K562 (cell line): Measurements from ENCODE around the gene TBC1D5. TPM values are rescaled to one million over a fixed set of nuclear protein-coding genes. Genes with fewer than 3 reads are reported as not detected.

ENCODE experiments used
- ATAC-seq: fragments of 200-7000 bp; cut with Tn5 transposase; 3 replicates; pipeline ENCODE4 v1.9.1; 2020; ENCODE audit warnings: moderate library complexity
- BruUV-seq: library from RNA; stranded (reverse); fragments of 400-500 nt; replicated peaks from 2 replicates; lab custom pipeline; 2021; lab: Mats Ljungman, UMichigan
- CTCF ChIA-PET: fragments of 300-600 bp; formaldehyde crosslinking; extraction: SDS; loops from one replicate; lab custom pipeline; 2021; ENCODE audit warnings: low intra/inter-chr PET ratio; lab: Yijun Ruan, JAX
- POLR2A ChIA-PET: fragments of 300-600, 350-650 bp; sonication (Branson Sonifier 250); formaldehyde crosslinking; extraction: SDS; loops from one replicate; lab custom pipeline; 2021; ENCODE audit warnings: antibody characterized with exemption, inconsistent platforms; lab: Yijun Ruan, JAX
- DNase-seq, 4 experiments: peaks; one replicate each; pipeline versions ENCODE4 v3.0.0 to v3.0.0-alpha.2; 2011 to 2018; ENCODE audit warnings: low spot score in 3 of 4, mixed read lengths in 3 of 4; ENCODE audit errors: extremely low read depth in 1 of 4
- FAIRE-seq: peaks from 2 replicates; lab custom pipeline; 2011; peaks lifted over from hg19 to GRCh38; lab: Jason Lieb, UNC
- H2AFZ ChIP-seq: 2 replicates; pipeline ENCODE4 v1.6.0; 2011; ENCODE audit warnings: low read depth, low read length, control low read depth, inconsistent platforms
- H3K27ac ChIP-seq: fragments of 200-600 bp; 3 replicates; pipeline ENCODE4 v1.8.0; 2011; ENCODE audit warnings: low read depth, mild to moderate bottlenecking, control low read depth, inconsistent platforms, low read length, moderate library complexity, mixed read lengths; ENCODE audit errors: extremely low read depth
- H3K27me3 ChIP-seq, 2 experiments: fragments of 300-600 bp in 1 of 2; 2 replicates in 1 of 2; 3 replicates in 1 of 2; pipeline versions ENCODE4 v1.6.0 to v1.8.0; 2011; ENCODE audit warnings: inconsistent platforms in 2 of 2, low read length in 2 of 2, mild to moderate bottlenecking in 1 of 2, mixed read lengths in 1 of 2, moderate library complexity in 1 of 2; ENCODE audit not compliant: control insufficient read depth in 2 of 2, insufficient read depth in 2 of 2
- H3K36me3 ChIP-seq: fragments of 300-600 bp; 3 replicates; pipeline ENCODE4 v1.8.0; 2011; ENCODE audit warnings: mild to moderate bottlenecking, low read length, inconsistent platforms; ENCODE audit not compliant: control insufficient read depth, insufficient read depth
- H3K4me1 ChIP-seq, 2 experiments: fragments of 200-600 bp in 1 of 2; replicated peaks in 1 of 2; 2 replicates in 1 of 2; 3 replicates in 1 of 2; pipeline versions ENCODE4 v1.5.1 to v1.8.0; 2011; ENCODE audit warnings: inconsistent platforms in 2 of 2, low read length in 2 of 2, mild to moderate bottlenecking in 1 of 2, mixed read lengths in 1 of 2, moderate library complexity in 1 of 2; ENCODE audit not compliant: control insufficient read depth in 2 of 2, insufficient read depth in 2 of 2
- H3K4me2 ChIP-seq: 2 replicates; pipeline ENCODE4 v1.6.1; 2011; ENCODE audit warnings: low read length, control low read depth, inconsistent platforms, mixed read lengths; ENCODE audit not compliant: insufficient read depth
- H3K4me3 ChIP-seq: fragments of 200-600 bp; sonication (generic), shearing (Covaris generic); 2 replicates; pipeline ENCODE4 v1.5.1; 2016; ENCODE audit warnings: control low read depth, inconsistent platforms
- H3K79me2 ChIP-seq: fragments of 200-600 bp; 3 replicates; pipeline ENCODE4 v1.8.0; 2011; ENCODE audit warnings: low read length, inconsistent platforms; ENCODE audit not compliant: control insufficient read depth, insufficient read depth
- H3K9ac ChIP-seq, 2 experiments: 2 replicates each; pipeline versions ENCODE4 v1.6.0 to v1.6.1; 2011; ENCODE audit warnings: low read depth in 2 of 2, low read length in 2 of 2, control low read depth in 1 of 2, inconsistent platforms in 1 of 2, mild to moderate bottlenecking in 1 of 2, mixed read lengths in 1 of 2; ENCODE audit not compliant: insufficient read depth in 1 of 2
- H3K9me1 ChIP-seq: one replicate; pipeline ENCODE4 v1.6.0; 2011; ENCODE audit warnings: inconsistent platforms, mild to moderate bottlenecking, low read length, moderate library complexity; ENCODE audit not compliant: control insufficient read depth, insufficient read depth
- H3K9me3 ChIP-seq: replicated peaks from 2 replicates; pipeline ENCODE4 v1.5.1; 2011; ENCODE audit warnings: low read depth, low read length, inconsistent platforms; ENCODE audit not compliant: control insufficient read depth, insufficient read depth
- H4K20me1 ChIP-seq: replicated peaks from 2 replicates; pipeline ENCODE4 v1.6.1; 2011; ENCODE audit warnings: low read length, inconsistent platforms, mixed read lengths; ENCODE audit not compliant: control insufficient read depth, insufficient read depth
- ARID2 ChIP-seq: fragments of 450-650 bp; IDR thresholded peaks from 2 replicates; pipeline ENCODE4 v1.6.1; 2017; ENCODE audit warnings: antibody characterized with exemption, mild to moderate bottlenecking
- BHLHE40 ChIP-seq: IDR thresholded peaks from 2 replicates; pipeline ENCODE4 v1.6.1; 2011; ENCODE audit warnings: low read length, improper control_type of control experiment
- E2F3 ChIP-seq: fragments of 250-450 bp; sonication (Bioruptor Pico); IDR thresholded peaks from 2 replicates; pipeline ENCODE4 v1.4.0; 2020; ENCODE audit warnings: mild to moderate bottlenecking
- MAX ChIP-seq: sonication (generic); formaldehyde crosslinking; IDR thresholded peaks from 2 replicates; pipeline ENCODE4 v1.9.0; 2022; ENCODE audit warnings: mild to moderate bottlenecking, missing genetic modification reagents
- NCOA4 ChIP-seq: fragments of 450-650 bp; IDR thresholded peaks from 2 replicates; pipeline ENCODE4 v1.6.1; 2018; ENCODE audit warnings: mild to moderate bottlenecking; ENCODE audit not compliant: partially characterized antibody
- NFIX ChIP-seq: fragments of 250-450 bp; sonication (Bioruptor Pico); IDR thresholded peaks from 2 replicates; pipeline ENCODE4 v1.4.0; 2020; ENCODE audit warnings: low read depth, mild to moderate bottlenecking, moderate library complexity
- NUFIP1 ChIP-seq: fragments of 450-650 bp; IDR thresholded peaks from 2 replicates; pipeline ENCODE4 v1.6.1; 2018; ENCODE audit not compliant: partially characterized antibody
- RBM22 ChIP-seq: fragments of 200-400 bp; formaldehyde crosslinking; IDR thresholded peaks from 2 replicates; pipeline ENCODE4 v1.6.1; 2018; ENCODE audit warnings: low read length, low read depth; ENCODE audit not compliant: poor library complexity, severe bottlenecking
- RCOR1 ChIP-seq, 2 experiments: IDR thresholded peaks; 2 replicates each; pipeline ENCODE4 v1.6.1; 2012; ENCODE audit warnings: low read depth in 2 of 2, low read length in 2 of 2, borderline replicate concordance in 1 of 2, improper control_type of control experiment in 1 of 2
- RHOXF2B ChIP-seq: fragments of 250-450 bp; sonication (Bioruptor Pico); conservative IDR thresholded peaks from 2 replicates; pipeline ENCODE4 v1.5.1; 2021
- RNF2 ChIP-seq: sonication (generic); IDR thresholded peaks from 2 replicates; pipeline ENCODE4 v1.6.1; 2016
- STAT6 ChIP-seq: sonication (generic); formaldehyde crosslinking; IDR thresholded peaks from 2 replicates; pipeline ENCODE4 v1.8.1; 2023; ENCODE audit warnings: mild to moderate bottlenecking, missing genetic modification reagents
- ZNF561 ChIP-seq: fragments of 450-650 bp; formaldehyde crosslinking; conservative IDR thresholded peaks from 2 replicates; pipeline ENCODE4 v1.4.0; 2020; ENCODE audit warnings: mild to moderate bottlenecking, moderate library complexity
- ZNF695 ChIP-seq: fragments of 450-650 bp; formaldehyde crosslinking; IDR thresholded peaks from 2 replicates; pipeline ENCODE4 v1.4.0; 2020; ENCODE audit warnings: mild to moderate bottlenecking, moderate library complexity
- WGBS: fragments of 100-300 bp; shearing (Covaris generic); methylation state at CpG from one replicate; pipeline ENCODE4 v1.1.6; 2016; ENCODE audit warnings: low coverage, mixed read lengths; ENCODE audit not compliant: insufficient coverage; ENCODE audit errors: missing lambda C conversion rate; 5-methylcytosine and 5-hydroxymethylcytosine counted together
- in situ Hi-C: fragments of 300-500 bp; cut with MboI; formaldehyde crosslinking; loops from 4 replicates; pipeline ENCODE4 v1.15.0; 2018; ENCODE audit warnings: inconsistent platforms, mixed read lengths
- intact Hi-C: fragments of 100-400 bp; cut with micrococcal nuclease; formaldehyde crosslinking; loops from 2 replicates; pipeline ENCODE4 v1.14.2; 2022
- polyA plus RNA-seq, 8 experiments: library from polyadenylated mRNA; depleted of rRNA in 4 of 8; stranded (reverse) in 5 of 8; unstranded in 3 of 8; fragments of >200 nt; fragmentation: Nextera tagmentation in 2 of 8; fragmentation: Illumina TruSeq in 1 of 8; extraction: Ambion mirVana in 2 of 8; extraction: Trizol in 1 of 8; gene quantifications; 2 replicates each; pipeline versions ENCODE4 v1.2.1 to v1.2.3, GENCODE V29; 2011 to 2014; ENCODE audit warnings: inconsistent platforms in 1 of 8, missing spikeins in 1 of 8
- total RNA-seq, 7 experiments: library from RNA; depleted of rRNA in 6 of 7; stranded (reverse); fragments of >200 nt in 6 of 7; fragmentation: Illumina TruSeq in 2 of 7; extraction: Trizol in 2 of 7; gene quantifications; 2 replicates each; pipeline versions ENCODE4 v1.2.1 to v1.2.3, GENCODE V29; 2011 to 2021; ENCODE audit warnings: low replicate concordance in 1 of 7
- TF ChIP-seq, protein P1 (sequence below): fragments of 250-450 bp; sonication (Bioruptor Pico); IDR thresholded peaks from 2 replicates; pipeline ENCODE4 v1.4.0; 2020; ENCODE audit warnings: borderline replicate concordance
- TF ChIP-seq, protein P2 (sequence below): fragments of 450-650 bp; IDR thresholded peaks from 2 replicates; pipeline ENCODE4 v1.6.1; 2014; ENCODE audit warnings: low read depth, mild to moderate bottlenecking, moderate library complexity, borderline replicate concordance
- TF ChIP-seq, protein P3 (sequence below): fragments of 250-450 bp; sonication (Bioruptor Pico); IDR thresholded peaks from 2 replicates; pipeline ENCODE4 v1.5.0; 2021

TBC1D5 gene
- total and polyA plus RNA-seq, 9 of the 15 experiments (the other 6 are each of a cell fraction or from before 2014, with no cell fraction given), result 2.9 to 38.1 (median 25.6) TPM

DNA sequence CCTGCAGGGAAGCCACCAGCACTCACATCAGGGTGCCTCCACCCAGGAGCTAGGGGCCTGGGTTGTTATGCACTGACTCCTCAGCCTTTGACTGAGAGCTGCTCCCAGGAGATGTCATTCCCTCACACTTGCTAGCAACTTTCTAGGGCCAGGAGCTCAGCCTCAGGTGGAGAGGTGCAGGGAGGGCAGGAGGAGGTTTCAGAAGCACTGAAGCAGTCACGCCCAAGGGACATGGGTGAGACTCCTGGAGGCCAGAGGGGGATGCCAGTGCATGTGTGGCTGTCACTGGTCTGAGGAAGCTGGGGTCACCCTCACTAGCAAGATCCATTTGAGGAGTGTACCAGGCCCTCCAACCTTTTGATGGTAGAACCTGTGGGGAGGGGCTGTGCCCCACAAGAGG, 586.5 kb downstream of the TBC1D5 start:
- CTCF ChIA-PET, result no interaction called here
- no TSS peak for BruUV-seq
- Histone ChIP-seq H3K27ac (no peak overlapping the region), H3K27me3 (no peaks in the 10 kb centered on the region), H3K4me1 (peaks cover 6 to 12% of the 10 kb centered on the region in 2 experiments; a peak in 2 of 5 replicates), H3K4me3 (no peak overlapping the region), H3K9me3 (peaks cover 5% of the 10 kb centered on the region; the same call in 1 of the 2 replicates), H3K4me2 (no peak overlapping the region), H3K79me2 (no peaks in the 10 kb centered on the region), H3K9ac (no peak overlapping the region), H3K36me3 (no peaks in the 10 kb centered on the region; the same call in 2 of the 3 replicates), H2AFZ (no peak overlapping the region), H3K9me1 (no peaks in the 10 kb centered on the region), H4K20me1 (no peaks in the 10 kb centered on the region)
- ATAC-seq, result no peak
- POLR2A ChIA-PET, result interaction anchor here (0.6 kb wide), 1 partner anchor 18 kb away, joined by 3 read pairs; no protein-coding TSS in a partner anchor
- WGBS, result 44% methylated on average over 1 of the region's 1 CpG
- DNase-seq, result no peak
- in situ Hi-C loops, result no loop called here
- no peak for FAIRE-seq
- intact Hi-C loops, result no loop called here
- TF ChIP-seq RBM22 (no peak), NFIX (CRISPR knock-in tag) (no peak), ZNF561 (no peak), BHLHE40 (no peak), RHOXF2B (CRISPR knock-in tag) (no peak), RCOR1 (IDR thresholded peaks at IDR 0.05; ENCODE audit: borderline replicate concordance in 1 of 2, low read depth in 2 of 2, low read length in 2 of 2) (no peak), MAX (no peak), NUFIP1 (no peak), ZNF695 (CRISPR knock-in tag) (no peak), ARID2 (no peak), E2F3 (no peak), NCOA4 (no peak), STAT6 (CRISPR knock-in tag) (no peak), RNF2 (no peak)
- TF ChIP-seq, protein P1, sequence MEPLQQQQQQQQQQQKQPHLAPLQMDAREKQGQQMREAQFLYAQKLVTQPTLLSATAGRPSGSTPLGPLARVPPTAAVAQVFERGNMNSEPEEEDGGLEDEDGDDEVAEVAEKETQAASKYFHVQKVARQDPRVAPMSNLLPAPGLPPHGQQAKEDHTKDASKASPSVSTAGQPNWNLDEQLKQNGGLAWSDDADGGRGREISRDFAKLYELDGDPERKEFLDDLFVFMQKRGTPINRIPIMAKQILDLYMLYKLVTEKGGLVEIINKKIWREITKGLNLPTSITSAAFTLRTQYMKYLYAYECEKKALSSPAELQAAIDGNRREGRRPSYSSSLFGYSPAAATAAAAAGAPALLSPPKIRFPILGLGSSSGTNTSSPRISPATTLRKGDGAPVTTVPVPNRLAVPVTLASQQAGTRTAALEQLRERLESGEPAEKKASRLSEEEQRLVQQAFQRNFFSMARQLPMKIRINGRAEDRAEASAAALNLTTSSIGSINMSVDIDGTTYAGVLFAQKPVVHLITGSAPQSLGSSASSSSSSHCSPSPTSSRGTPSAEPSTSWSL (CRISPR knock-in tag), result no peak
- TF ChIP-seq, protein P2, sequence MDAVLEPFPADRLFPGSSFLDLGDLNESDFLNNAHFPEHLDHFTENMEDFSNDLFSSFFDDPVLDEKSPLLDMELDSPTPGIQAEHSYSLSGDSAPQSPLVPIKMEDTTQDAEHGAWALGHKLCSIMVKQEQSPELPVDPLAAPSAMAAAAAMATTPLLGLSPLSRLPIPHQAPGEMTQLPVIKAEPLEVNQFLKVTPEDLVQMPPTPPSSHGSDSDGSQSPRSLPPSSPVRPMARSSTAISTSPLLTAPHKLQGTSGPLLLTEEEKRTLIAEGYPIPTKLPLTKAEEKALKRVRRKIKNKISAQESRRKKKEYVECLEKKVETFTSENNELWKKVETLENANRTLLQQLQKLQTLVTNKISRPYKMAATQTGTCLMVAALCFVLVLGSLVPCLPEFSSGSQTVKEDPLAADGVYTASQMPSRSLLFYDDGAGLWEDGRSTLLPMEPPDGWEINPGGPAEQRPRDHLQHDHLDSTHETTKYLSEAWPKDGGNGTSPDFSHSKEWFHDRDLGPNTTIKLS, result no peak
- TF ChIP-seq, protein P3, sequence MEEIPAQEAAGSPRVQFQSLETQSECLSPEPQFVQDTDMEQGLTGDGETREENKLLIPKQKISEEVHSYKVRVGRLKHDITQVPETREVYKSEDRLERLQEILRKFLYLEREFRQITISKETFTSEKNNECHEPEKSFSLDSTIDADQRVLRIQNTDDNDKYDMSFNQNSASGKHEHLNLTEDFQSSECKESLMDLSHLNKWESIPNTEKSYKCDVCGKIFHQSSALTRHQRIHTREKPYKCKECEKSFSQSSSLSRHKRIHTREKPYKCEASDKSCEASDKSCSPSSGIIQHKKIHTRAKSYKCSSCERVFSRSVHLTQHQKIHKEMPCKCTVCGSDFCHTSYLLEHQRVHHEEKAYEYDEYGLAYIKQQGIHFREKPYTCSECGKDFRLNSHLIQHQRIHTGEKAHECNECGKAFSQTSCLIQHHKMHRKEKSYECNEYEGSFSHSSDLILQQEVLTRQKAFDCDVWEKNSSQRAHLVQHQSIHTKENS (CRISPR knock-in tag), result no peak
